HepG2 (cell line): ENCODE measurements around the gene TCF7L2. TPM values are rescaled to one million over a fixed set of nuclear protein-coding genes. Genes with fewer than 3 reads are reported as not detected.

Source experiments
- ASH2L ChIP-seq: fragments of 300-600, 200-600 bp; sonication (generic); IDR thresholded peaks from 2 replicates; pipeline ENCODE4 v1.7.0; 2017; ENCODE audit warnings: low read depth, mild to moderate bottlenecking, moderate library complexity, mixed read lengths, low read length; ENCODE audit not compliant: insufficient read length
- E2F5 ChIP-seq: sonication (generic); formaldehyde crosslinking; conservative IDR thresholded peaks from 2 replicates; pipeline ENCODE4 v1.4.0; 2020; ENCODE audit warnings: missing genetic modification reagents
- FOSL2 ChIP-seq: sonication (generic); formaldehyde crosslinking; IDR thresholded peaks from 2 replicates; pipeline ENCODE4 v1.4.0; 2020; ENCODE audit warnings: missing genetic modification reagents
- HIVEP1 ChIP-seq: sonication (generic); formaldehyde crosslinking; IDR thresholded peaks from 2 replicates; pipeline ENCODE4 v1.4.0; 2020; ENCODE audit warnings: mild to moderate bottlenecking, missing genetic modification reagents
- HMGXB3 ChIP-seq: sonication (generic); formaldehyde crosslinking; IDR thresholded peaks from 2 replicates; pipeline ENCODE4 v1.4.0; 2020; ENCODE audit warnings: missing genetic modification reagents, borderline replicate concordance
- YY1 ChIP-seq: IDR thresholded peaks from 2 replicates; pipeline ENCODE4 v1.6.1; 2011; ENCODE audit warnings: low read length, low read depth, moderate library complexity, mild to moderate bottlenecking; ENCODE audit not compliant: insufficient read depth, insufficient replicate concordance
- ZBTB33 ChIP-seq: sonication (generic); formaldehyde crosslinking; IDR thresholded peaks from 2 replicates; pipeline ENCODE4 v1.4.0; 2020; ENCODE audit warnings: missing genetic modification reagents
- ZNF142 ChIP-seq: sonication (generic); formaldehyde crosslinking; IDR thresholded peaks from 2 replicates; pipeline ENCODE4 v1.4.0; 2020; ENCODE audit warnings: missing genetic modification reagents
- ZNF326 ChIP-seq: sonication (generic); formaldehyde crosslinking; IDR thresholded peaks from 2 replicates; pipeline ENCODE4 v1.4.0; 2020; ENCODE audit warnings: missing genetic modification reagents, borderline replicate concordance
- ZNF446 ChIP-seq: sonication (generic); formaldehyde crosslinking; IDR thresholded peaks from 2 replicates; pipeline ENCODE4 v1.5.0; 2020; ENCODE audit warnings: mild to moderate bottlenecking, missing genetic modification reagents
- ZNF460 ChIP-seq: sonication (generic); formaldehyde crosslinking; IDR thresholded peaks from 2 replicates; pipeline ENCODE4 v1.5.1; 2020; ENCODE audit warnings: missing genetic modification reagents, mild to moderate bottlenecking, borderline replicate concordance
- ZNF558 ChIP-seq: sonication (generic); formaldehyde crosslinking; IDR thresholded peaks from 2 replicates; pipeline ENCODE4 v1.9.0; 2022; ENCODE audit warnings: mild to moderate bottlenecking, missing genetic modification reagents, borderline replicate concordance
- ZNF747 ChIP-seq: sonication (generic); formaldehyde crosslinking; IDR thresholded peaks from 2 replicates; pipeline ENCODE4 v1.8.1; 2023; ENCODE audit warnings: missing genetic modification reagents, mild to moderate bottlenecking, borderline replicate concordance
- polyA plus RNA-seq, 8 experiments: library from polyadenylated mRNA; depleted of rRNA in 3 of 8; stranded (reverse) in 7 of 8; unstranded in 1 of 8; fragments of >200 nt; fragmentation: Illumina TruSeq in 4 of 8; extraction: Trizol in 4 of 8; gene quantifications; 2 replicates each; pipeline versions ENCODE4 v1.2.1 to v1.2.3, GENCODE V29; 2011 to 2016; ENCODE audit warnings: low read depth in 4 of 8, missing spikeins in 1 of 8, mixed read lengths in 1 of 8; ENCODE audit not compliant: insufficient read depth in 1 of 8
- total RNA-seq, 5 experiments: library from RNA; depleted of rRNA; stranded (reverse); fragments of >200 nt; fragmentation: Illumina TruSeq; extraction: Trizol; gene quantifications; 2 replicates each; pipeline ENCODE4 v1.2.3, GENCODE V29; 2016; ENCODE audit warnings: low read depth in 1 of 5

Gene TCF7L2
- total and polyA plus RNA-seq, 2 of the 13 experiments (the other 11 are each of a cell fraction or from before 2014, with no cell fraction given), result 3.9 to 13.7 TPM

GRCh38 chr10:113126229-113127201, 176.5 kb downstream of the TCF7L2 start (continued):
- TF ChIP-seq HMGXB3 (CRISPR knock-in tag) (no peak), YY1 (peak; percentile 22), ZNF142 (0 out of 2 replicates have a peak, but pooled peaks have one; percentile 38), ZNF460 (CRISPR knock-in tag) (no peak), E2F5 (CRISPR knock-in tag) (no peak), ZNF747 (CRISPR knock-in tag) (no peak), FOSL2 (CRISPR knock-in tag) (no peak), ZNF446 (CRISPR knock-in tag) (no peak), ZBTB33 (peak; percentile 8; the same call in 1 of the 2 replicates), ZNF558 (CRISPR knock-in tag) (no peak), ASH2L (peak; percentile 31), ZNF326 (CRISPR knock-in tag) (no peak), HIVEP1 (CRISPR knock-in tag) (no peak)
